WERI-Rb-1 (cell line): ENCODE results near the gene IMMP2L.

Source experiments
- DNase-seq: peaks from one replicate; pipeline ENCODE4 v3.0.0-alpha.2; 2020
- H3K27ac ChIP-seq: fragments of 250-450 bp; sonication (Bioruptor Pico); 2 replicates; pipeline ENCODE4 v1.5.1; 2020; ENCODE audit warnings: mild to moderate bottlenecking, moderate library complexity
- H3K27me3 ChIP-seq: fragments of 250-450 bp; sonication (Bioruptor Pico); 2 replicates; pipeline ENCODE4 v1.5.1; 2021; ENCODE audit warnings: mild to moderate bottlenecking, low read depth, moderate library complexity; ENCODE audit not compliant: insufficient read depth, severe bottlenecking
- H3K36me3 ChIP-seq: fragments of 250-450 bp; sonication (Bioruptor Pico); 2 replicates; pipeline ENCODE4 v1.5.1; 2020; ENCODE audit warnings: mild to moderate bottlenecking, moderate library complexity
- H3K4me3 ChIP-seq: 2 replicates; pipeline ENCODE4 v1.5.1; 2011; ENCODE audit warnings: low read depth, mild to moderate bottlenecking, control low read depth, low read length
- H3K9me3 ChIP-seq: fragments of 250-450 bp; sonication (Bioruptor Pico); 2 replicates; pipeline ENCODE4 v1.5.1; 2021; ENCODE audit warnings: mild to moderate bottlenecking, moderate library complexity; ENCODE audit not compliant: severe bottlenecking
- TF ChIP-seq, protein P1 (sequence below): IDR thresholded peaks from 2 replicates; pipeline ENCODE4 v1.5.1; 2011; ENCODE audit warnings: low read depth, mild to moderate bottlenecking, control low read depth, inconsistent platforms, low read length

The IMMP2L gene

DNA sequence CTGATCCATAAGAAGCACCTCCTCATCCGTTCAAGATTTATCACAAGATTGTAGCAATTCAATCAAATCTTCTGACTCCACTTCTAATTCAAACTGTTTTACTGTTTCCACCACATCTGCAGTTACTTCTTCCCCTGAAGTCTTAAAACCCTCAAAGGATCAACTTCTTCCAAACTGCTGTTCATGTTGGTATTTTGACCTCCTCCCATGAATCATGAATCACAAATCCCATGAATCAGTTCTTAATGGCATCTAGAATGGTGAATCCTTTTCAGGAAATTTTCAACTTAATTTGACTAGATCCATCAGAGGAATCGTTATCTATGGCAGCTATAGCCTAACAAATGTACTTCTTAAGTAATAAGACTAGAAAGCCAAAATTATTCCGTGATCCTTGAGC is 122.3 kb downstream of the IMMP2L start:
- TF ChIP-seq, protein P1, sequence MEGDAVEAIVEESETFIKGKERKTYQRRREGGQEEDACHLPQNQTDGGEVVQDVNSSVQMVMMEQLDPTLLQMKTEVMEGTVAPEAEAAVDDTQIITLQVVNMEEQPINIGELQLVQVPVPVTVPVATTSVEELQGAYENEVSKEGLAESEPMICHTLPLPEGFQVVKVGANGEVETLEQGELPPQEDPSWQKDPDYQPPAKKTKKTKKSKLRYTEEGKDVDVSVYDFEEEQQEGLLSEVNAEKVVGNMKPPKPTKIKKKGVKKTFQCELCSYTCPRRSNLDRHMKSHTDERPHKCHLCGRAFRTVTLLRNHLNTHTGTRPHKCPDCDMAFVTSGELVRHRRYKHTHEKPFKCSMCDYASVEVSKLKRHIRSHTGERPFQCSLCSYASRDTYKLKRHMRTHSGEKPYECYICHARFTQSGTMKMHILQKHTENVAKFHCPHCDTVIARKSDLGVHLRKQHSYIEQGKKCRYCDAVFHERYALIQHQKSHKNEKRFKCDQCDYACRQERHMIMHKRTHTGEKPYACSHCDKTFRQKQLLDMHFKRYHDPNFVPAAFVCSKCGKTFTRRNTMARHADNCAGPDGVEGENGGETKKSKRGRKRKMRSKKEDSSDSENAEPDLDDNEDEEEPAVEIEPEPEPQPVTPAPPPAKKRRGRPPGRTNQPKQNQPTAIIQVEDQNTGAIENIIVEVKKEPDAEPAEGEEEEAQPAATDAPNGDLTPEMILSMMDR: no peak
- Histone ChIP-seq H3K36me3 (no peaks in the 10 kb centered on the region), H3K27ac (no peak overlapping the region), H3K4me3 (no peak overlapping the region), H3K9me3 (no peaks in the 10 kb centered on the region), H3K27me3 (no peaks in the 10 kb centered on the region)
- no peak for DNase-seq

DNA sequence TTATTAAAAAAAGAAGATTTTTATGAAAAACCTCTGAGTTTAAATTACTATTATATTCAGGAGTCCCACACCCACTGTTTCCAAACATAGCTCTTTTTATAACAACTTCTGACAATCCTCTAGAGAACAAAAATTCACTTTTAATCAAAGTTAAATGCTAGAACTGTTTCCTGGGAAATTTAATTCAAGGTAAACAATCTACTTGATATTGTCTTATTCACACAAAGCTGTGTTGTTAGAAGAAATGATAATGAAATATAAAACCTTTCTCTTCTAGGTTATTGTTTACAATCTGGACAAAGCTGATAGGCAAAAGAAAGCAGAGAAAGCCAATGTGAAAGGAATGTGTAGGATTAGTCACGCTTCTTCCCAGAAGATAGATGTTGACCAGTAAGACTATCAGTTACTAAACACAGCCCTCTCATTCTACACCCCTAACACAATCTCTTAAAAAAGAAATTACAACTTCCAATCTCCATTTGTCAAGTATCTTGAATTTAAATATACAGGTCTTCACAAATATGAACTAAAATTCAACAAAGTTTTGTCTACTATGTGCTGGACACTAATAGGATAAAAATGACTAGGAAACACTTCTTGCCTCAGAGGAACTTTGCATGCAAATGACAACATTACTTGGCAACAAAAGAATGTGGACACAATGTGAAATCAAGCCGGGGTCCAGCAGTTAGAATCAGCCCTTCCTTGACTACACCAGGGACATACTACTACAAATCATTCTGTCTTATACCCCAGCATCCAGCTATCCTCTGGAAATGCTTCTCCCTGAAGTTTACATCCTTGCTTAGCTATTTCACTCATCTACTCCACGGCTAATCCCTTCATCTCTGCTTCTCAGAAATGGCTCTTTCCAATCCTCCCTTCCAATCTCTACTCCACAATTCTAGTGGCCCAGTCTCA is 123.7 kb downstream of the IMMP2L start:
- no peaks in the 10 kb centered on the region for H3K9me3 ChIP-seq
- no peak overlapping the region for H3K4me3 ChIP-seq
- no peaks in the 10 kb centered on the region for H3K27me3 ChIP-seq
- no peak for DNase-seq
- TF ChIP-seq, protein P1: no peak
- H3K27ac ChIP-seq: no peak overlapping the region
- H3K36me3 ChIP-seq: no peaks in the 10 kb centered on the region

DNA sequence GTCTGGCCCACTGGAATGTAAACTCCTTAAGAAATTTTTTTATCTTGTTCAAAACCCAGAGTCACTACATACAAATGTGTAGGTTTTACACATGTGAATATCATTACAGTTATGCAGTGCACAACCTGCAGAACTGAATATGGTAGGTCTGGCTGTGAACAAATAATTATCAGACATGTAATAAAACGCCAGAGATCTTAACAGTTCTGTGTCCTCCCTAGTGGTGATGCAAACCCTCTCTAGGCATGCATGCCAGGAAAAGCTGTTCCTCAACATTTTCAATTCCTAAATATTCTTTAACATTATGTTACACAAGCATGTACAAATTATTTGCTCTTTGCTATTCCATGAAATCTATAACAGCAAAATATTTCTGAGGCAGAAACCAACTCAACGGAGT is 124.6 kb downstream of the IMMP2L start:
- DNase-seq: no peak
- no peaks in the 10 kb centered on the region for H3K27me3 ChIP-seq
- TF ChIP-seq, protein P1: no peak
- no peak overlapping the region for H3K4me3 ChIP-seq
- H3K9me3 ChIP-seq: no peaks in the 10 kb centered on the region
- H3K27ac ChIP-seq: no peak overlapping the region
- H3K36me3 ChIP-seq: no peaks in the 10 kb centered on the region

DNA sequence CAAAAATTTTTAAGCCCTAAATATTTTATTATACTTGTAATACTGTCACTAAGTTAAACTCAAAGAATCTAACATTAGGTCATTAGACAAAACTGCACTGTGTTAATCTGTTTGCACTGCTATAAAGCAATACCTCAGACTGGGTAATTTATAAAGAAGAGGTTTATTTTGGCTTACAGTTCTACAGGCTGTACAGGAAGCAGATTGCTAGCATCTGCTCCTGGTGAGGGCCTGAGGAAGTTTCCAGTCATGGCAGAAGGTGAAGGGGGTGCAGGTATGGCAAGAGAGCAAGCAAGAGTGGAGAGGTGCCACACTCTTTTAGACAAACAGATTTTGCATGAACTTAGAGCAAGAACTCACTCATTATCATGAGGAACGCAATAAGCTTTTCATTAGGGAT is 125.7 kb downstream of the IMMP2L start:
- H3K9me3 ChIP-seq: no peaks in the 10 kb centered on the region
- no peaks in the 10 kb centered on the region for H3K36me3 ChIP-seq
- DNase-seq: no peak
- no peaks in the 10 kb centered on the region for H3K27me3 ChIP-seq
- H3K27ac ChIP-seq: no peak overlapping the region
- TF ChIP-seq, protein P1: no peak
- H3K4me3 ChIP-seq: no peak overlapping the region

DNA sequence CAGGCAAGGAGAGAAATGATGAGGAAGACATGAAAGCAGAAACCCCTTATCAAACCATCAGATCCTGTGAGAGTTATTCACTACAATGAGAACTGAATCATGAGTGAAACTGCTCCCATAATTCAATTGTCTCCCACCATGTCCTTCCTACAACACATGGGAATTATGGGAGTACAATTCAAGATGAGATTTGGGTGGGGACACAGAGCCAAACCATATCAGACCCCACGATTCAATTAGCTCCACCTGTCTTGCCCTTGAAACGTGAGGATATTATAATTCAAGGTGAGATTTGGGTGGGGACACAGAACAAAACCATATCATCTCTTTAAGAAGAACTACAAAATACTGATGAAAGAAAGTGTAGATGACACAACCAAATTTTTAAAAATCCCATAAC is 128.9 kb downstream of the IMMP2L start:
- Histone ChIP-seq H3K9me3 (no peaks in the 10 kb centered on the region), H3K27ac (no peak overlapping the region), H3K4me3 (no peak overlapping the region), H3K36me3 (no peaks in the 10 kb centered on the region), H3K27me3 (no peaks in the 10 kb centered on the region)
- TF ChIP-seq, protein P1: no peak
- DNase-seq: no peak
